ENCODE results near the gene MRPS11. TPM values are rescaled to one million over a fixed set of nuclear protein-coding genes. Genes with fewer than 3 reads are reported as not detected.

MRPS11 gene
- total RNA-seq, 1 experiment from 2014 or later: 48.4 TPM

- TF ChIP-seq, protein P1, sequence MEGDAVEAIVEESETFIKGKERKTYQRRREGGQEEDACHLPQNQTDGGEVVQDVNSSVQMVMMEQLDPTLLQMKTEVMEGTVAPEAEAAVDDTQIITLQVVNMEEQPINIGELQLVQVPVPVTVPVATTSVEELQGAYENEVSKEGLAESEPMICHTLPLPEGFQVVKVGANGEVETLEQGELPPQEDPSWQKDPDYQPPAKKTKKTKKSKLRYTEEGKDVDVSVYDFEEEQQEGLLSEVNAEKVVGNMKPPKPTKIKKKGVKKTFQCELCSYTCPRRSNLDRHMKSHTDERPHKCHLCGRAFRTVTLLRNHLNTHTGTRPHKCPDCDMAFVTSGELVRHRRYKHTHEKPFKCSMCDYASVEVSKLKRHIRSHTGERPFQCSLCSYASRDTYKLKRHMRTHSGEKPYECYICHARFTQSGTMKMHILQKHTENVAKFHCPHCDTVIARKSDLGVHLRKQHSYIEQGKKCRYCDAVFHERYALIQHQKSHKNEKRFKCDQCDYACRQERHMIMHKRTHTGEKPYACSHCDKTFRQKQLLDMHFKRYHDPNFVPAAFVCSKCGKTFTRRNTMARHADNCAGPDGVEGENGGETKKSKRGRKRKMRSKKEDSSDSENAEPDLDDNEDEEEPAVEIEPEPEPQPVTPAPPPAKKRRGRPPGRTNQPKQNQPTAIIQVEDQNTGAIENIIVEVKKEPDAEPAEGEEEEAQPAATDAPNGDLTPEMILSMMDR (IDR thresholded peaks at IDR 0.05; ENCODE audit: insufficient read depth in 1 of 2, low read depth in 1 of 2, low read length in 1 of 2, severe bottlenecking in 1 of 2, unreplicated experiment in 1 of 2): peak in 1 of 2 experiments; percentile 17
- no peaks in the 10 kb centered on the region for H3K36me3 ChIP-seq (ENCODE audit: control insufficient read depth, insufficient read depth, low read length)
- peaks cover 10% of the 10 kb centered on the region for H3K36me3 Mint-ChIP-seq (ENCODE audit: insufficient read depth, unreplicated experiment)
- H3K4me1 ChIP-seq: no peaks in the 10 kb centered on the region
- no peak overlapping the region for H3K4me3 ChIP-seq (ENCODE audit: low read depth, low read length)
- no peaks in the 10 kb centered on the region for H3K9me3 Mint-ChIP-seq (ENCODE audit: unreplicated experiment)
- no peaks in the 10 kb centered on the region for H3K27me3 ChIP-seq (replicated peaks; ENCODE audit: control insufficient read depth, insufficient read depth, low read length)
- ChIA-PET CTCF (no interaction called here), POLR2A (no interaction called here)
- intact Hi-C loops (cut with micrococcal nuclease; ENCODE audit: unreplicated experiment): loop anchor here (5.0 kb wide), 1 partner anchor 178 kb away; no protein-coding TSS in a partner anchor
- DNase-seq: no peak
- H3K27ac Mint-ChIP-seq (ENCODE audit: unreplicated experiment): no peak overlapping the region
- H3K4me3 Mint-ChIP-seq (ENCODE audit: unreplicated experiment): no peak overlapping the region
- no TSS peak for BruUV-seq (replicated peaks)
- no peaks in the 10 kb centered on the region for H3K27me3 Mint-ChIP-seq (ENCODE audit: insufficient read depth, unreplicated experiment)
- peaks cover 5% of the 10 kb centered on the region for H3K4me1 Mint-ChIP-seq (ENCODE audit: low read depth, unreplicated experiment)
- H3K9me3 ChIP-seq: no peaks in the 10 kb centered on the region
Observed at GRCh38 chr15:88479169-88479568, 11.7 kb downstream of the MRPS11 start.

GRCh38 chr15:88480981-88481380 lies 13.5 kb downstream of the MRPS11 start:
- TF ChIP-seq, protein P1 (IDR thresholded peaks at IDR 0.05; ENCODE audit: insufficient read depth in 1 of 2, low read depth in 1 of 2, low read length in 1 of 2, severe bottlenecking in 1 of 2, unreplicated experiment in 1 of 2): no peak
- H3K27me3 ChIP-seq (replicated peaks; ENCODE audit: control insufficient read depth, insufficient read depth, low read length): no peaks in the 10 kb centered on the region
- H3K4me1 Mint-ChIP-seq (ENCODE audit: low read depth, unreplicated experiment): peaks cover 5% of the 10 kb centered on the region
- no peaks in the 10 kb centered on the region for H3K9me3 ChIP-seq
- CTCF ChIA-PET: no interaction called here
- H3K36me3 Mint-ChIP-seq (ENCODE audit: insufficient read depth, unreplicated experiment): peaks cover 10% of the 10 kb centered on the region
- no peak overlapping the region for H3K4me3 Mint-ChIP-seq (ENCODE audit: unreplicated experiment)
- intact Hi-C loops (cut with micrococcal nuclease; ENCODE audit: unreplicated experiment): no loop called here
- no peak for DNase-seq
- no TSS peak for BruUV-seq (replicated peaks)
- no peaks in the 10 kb centered on the region for H3K4me1 ChIP-seq
- no peaks in the 10 kb centered on the region for H3K27me3 Mint-ChIP-seq (ENCODE audit: insufficient read depth, unreplicated experiment)
- H3K27ac Mint-ChIP-seq (ENCODE audit: unreplicated experiment): no peak overlapping the region
- POLR2A ChIA-PET: no interaction called here
- no peaks in the 10 kb centered on the region for H3K9me3 Mint-ChIP-seq (ENCODE audit: unreplicated experiment)
- no peaks in the 10 kb centered on the region for H3K36me3 ChIP-seq (ENCODE audit: control insufficient read depth, insufficient read depth, low read length)
- no peak overlapping the region for H3K4me3 ChIP-seq (ENCODE audit: low read depth, low read length)

DNA sequence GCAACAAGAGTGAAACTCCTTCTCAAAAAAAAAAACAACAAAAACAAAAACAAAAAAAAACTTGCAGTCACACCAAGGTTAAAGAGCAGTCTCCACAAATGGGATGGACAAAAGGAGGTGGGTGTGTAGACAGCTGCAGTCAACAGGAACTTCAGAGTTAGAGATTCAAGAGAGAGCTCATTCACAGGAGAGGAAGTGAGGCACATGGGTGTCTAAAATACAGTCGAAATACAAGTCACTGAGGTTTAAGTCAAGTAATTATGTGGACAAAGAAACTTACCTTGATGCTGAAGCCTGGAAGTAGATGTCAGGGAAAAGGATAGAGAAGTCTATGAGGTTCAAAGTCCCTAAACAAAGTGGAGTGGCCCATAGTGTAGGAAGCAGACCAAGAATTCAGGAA lies 14.8 kb downstream of the MRPS11 start:
- Histone ChIP-seq H3K4me1 (no peaks in the 10 kb centered on the region), H3K9me3 (no peaks in the 10 kb centered on the region), H3K27me3 (replicated peaks; ENCODE audit: control insufficient read depth, insufficient read depth, low read length) (no peaks in the 10 kb centered on the region), H3K36me3 (ENCODE audit: control insufficient read depth, insufficient read depth, low read length) (no peaks in the 10 kb centered on the region), H3K4me3 (ENCODE audit: low read depth, low read length) (no peak overlapping the region)
- TF ChIP-seq, protein P1 (IDR thresholded peaks at IDR 0.05; ENCODE audit: insufficient read depth in 1 of 2, low read depth in 1 of 2, low read length in 1 of 2, severe bottlenecking in 1 of 2, unreplicated experiment in 1 of 2): no peak
- intact Hi-C loops (cut with micrococcal nuclease; ENCODE audit: unreplicated experiment): no loop called here
- CTCF ChIA-PET: no interaction called here
- peaks cover 5% of the 10 kb centered on the region for H3K4me1 Mint-ChIP-seq (ENCODE audit: low read depth, unreplicated experiment)
- H3K27ac Mint-ChIP-seq (ENCODE audit: unreplicated experiment): no peak overlapping the region
- DNase-seq: no peak
- no peak overlapping the region for H3K4me3 Mint-ChIP-seq (ENCODE audit: unreplicated experiment)
- POLR2A ChIA-PET: no interaction called here
- no TSS peak for BruUV-seq (replicated peaks)
- peaks cover 10% of the 10 kb centered on the region for H3K36me3 Mint-ChIP-seq (ENCODE audit: insufficient read depth, unreplicated experiment)
- no peaks in the 10 kb centered on the region for H3K9me3 Mint-ChIP-seq (ENCODE audit: unreplicated experiment)
- H3K27me3 Mint-ChIP-seq (ENCODE audit: insufficient read depth, unreplicated experiment): no peaks in the 10 kb centered on the region

Measured in Caco-2 (cell line).